B cell (primary cell): Measurements from ENCODE around the gene SMAD7. TPM values are rescaled to one million over a fixed set of nuclear protein-coding genes. Genes with fewer than 3 reads are reported as not detected.
A peak's percentile ranks its signal among the peaks of the same experiment; 100 is the strongest.

Experiments used
- ATAC-seq: fragments of 200-7000 bp; cut with Tn5 transposase; one replicate; pipeline ENCODE4 v1.10.0; 2021; ENCODE audit warnings: low read depth, mild to moderate bottlenecking, moderate number of reproducible peaks, moderate library complexity
- CTCF ChIA-PET: fragments of 350-600 bp; sonication (Branson Sonifier 250); formaldehyde crosslinking; loops from one replicate; lab custom pipeline; 2021; ENCODE audit warnings: antibody characterized with exemption, inconsistent platforms; lab: Charles Lee
- POLR2A ChIA-PET: fragments of 350-600 bp; sonication (Branson Sonifier 250); formaldehyde crosslinking; loops from one replicate; lab custom pipeline; 2021; ENCODE audit warnings: antibody characterized with exemption; lab: Charles Lee
- DNase-seq: peaks from one replicate; pipeline ENCODE4 v3.0.0; 2013
- H2AFZ ChIP-seq: 2 replicates; pipeline ENCODE4 v1.6.1; 2012; ENCODE audit warnings: mild to moderate bottlenecking, low read depth, low read length; ENCODE audit not compliant: insufficient read depth, poor library complexity, severe bottlenecking
- H3K27ac ChIP-seq, 2 donors: 1 replicate in 1 of 2; 2 replicates in 1 of 2; pipeline ENCODE4 v1.5.1; 2012 to 2013; ENCODE audit warnings: low read length in 2 of 2, mild to moderate bottlenecking in 2 of 2, moderate library complexity in 1 of 2
- H3K27me3 ChIP-seq, 4 experiments: fragments of 200-600 bp in 1 of 4; sonication (generic) in 1 of 4; replicated peaks in 1 of 4; 1 replicate in 2 of 4; 2 replicates in 2 of 4; pipeline versions ENCODE4 v1.6.1 to v1.7.0; 2013 to 2016; ENCODE audit warnings: low read length in 3 of 4, mild to moderate bottlenecking in 2 of 4, mixed read lengths in 1 of 4, moderate library complexity in 1 of 4; ENCODE audit not compliant: insufficient read depth in 4 of 4, control insufficient read depth in 3 of 4; ENCODE audit errors: control extremely low read depth in 1 of 4
- H3K36me3 ChIP-seq, 2 experiments: replicated peaks in 1 of 2; 1 replicate in 1 of 2; 2 replicates in 1 of 2; pipeline versions ENCODE4 v1.6.1 to v1.7.1; 2013; ENCODE audit warnings: low read length in 1 of 2; ENCODE audit not compliant: insufficient read depth in 2 of 2, control insufficient read depth in 1 of 2; ENCODE audit errors: control extremely low read depth in 1 of 2, extremely low read depth in 1 of 2
- H3K4me1 ChIP-seq, 2 donors: fragments of 200-600 bp in 1 of 2; sonication (generic) in 1 of 2; 1 replicate in 1 of 2; 2 replicates in 1 of 2; pipeline versions ENCODE4 v1.5.1 to v1.6.1; 2013 to 2017; ENCODE audit warnings: low read length in 2 of 2; ENCODE audit not compliant: control insufficient read depth in 2 of 2, insufficient read depth in 2 of 2
- H3K4me2 ChIP-seq: replicated peaks from 2 replicates; pipeline ENCODE3; 2012; ENCODE audit warnings: mild to moderate bottlenecking, low read depth, low read length; ENCODE audit not compliant: poor library complexity, severe bottlenecking
- H3K4me3 ChIP-seq, 5 experiments: fragments of 200-600 bp in 1 of 5; sonication (generic) in 1 of 5; 1 replicate in 3 of 5; 2 replicates in 2 of 5; pipeline versions ENCODE4 v1.5.1 to v1.7.0; 2011 to 2016; ENCODE audit warnings: low read length in 4 of 5, mild to moderate bottlenecking in 4 of 5, low read depth in 2 of 5, control low read depth in 1 of 5, moderate library complexity in 1 of 5; ENCODE audit not compliant: insufficient read depth in 1 of 5; ENCODE audit errors: control extremely low read depth in 1 of 5, extremely low read depth in 1 of 5
- H3K79me2 ChIP-seq: fragments of 200-600 bp; sonication (generic); one replicate; pipeline ENCODE4 v1.6.0; 2016; ENCODE audit warnings: low read length; ENCODE audit not compliant: control insufficient read depth, insufficient read depth
- H3K9ac ChIP-seq: fragments of 200-600 bp; sonication (generic); 2 replicates; pipeline ENCODE4 v1.6.1; 2017; ENCODE audit warnings: mild to moderate bottlenecking, low read length, moderate library complexity
- H3K9me3 ChIP-seq, 3 donors: one replicate each; pipeline versions ENCODE4 v1.6.1 to v1.7.1; 2013; ENCODE audit warnings: low read length in 2 of 3; ENCODE audit not compliant: control insufficient read depth in 2 of 3, insufficient read depth in 1 of 3; ENCODE audit errors: control extremely low read depth in 1 of 3
- H4K20me1 ChIP-seq: 2 replicates; pipeline ENCODE4 v1.6.0; 2012; ENCODE audit warnings: mild to moderate bottlenecking, low read length; ENCODE audit not compliant: insufficient read depth, control insufficient read depth, poor library complexity, severe bottlenecking
- H3K27ac Mint-ChIP-seq: one replicate; pipeline ENCODE4 v1.8.0; 2021; ENCODE audit warnings: mixed read lengths
- H3K27me3 Mint-ChIP-seq: one replicate; pipeline ENCODE4 v1.8.0; 2021; ENCODE audit warnings: mixed read lengths
- H3K4me1 Mint-ChIP-seq: one replicate; pipeline ENCODE4 v1.8.0; 2021; ENCODE audit warnings: mixed read lengths
- H3K4me3 Mint-ChIP-seq: one replicate; pipeline ENCODE4 v1.8.0; 2021; ENCODE audit warnings: mixed read lengths
- H3K9me3 Mint-ChIP-seq: one replicate; pipeline ENCODE4 v1.8.0; 2022; ENCODE audit warnings: mixed read lengths; ENCODE audit not compliant: insufficient read depth
- EZH2 ChIP-seq: IDR thresholded peaks from 2 replicates; pipeline ENCODE4 v1.6.1; 2012; ENCODE audit warnings: borderline replicate concordance, low read depth, mild to moderate bottlenecking, moderate library complexity, low read length; ENCODE audit not compliant: insufficient read depth, poor library complexity, severe bottlenecking
- WGBS: methylation state at CpG from one replicate; pipeline ENCODE4 v1.1.5; 2013; ENCODE audit warnings: missing lambda C conversion rate; ENCODE audit not compliant: insufficient coverage; 5-methylcytosine and 5-hydroxymethylcytosine counted together
- intact Hi-C: fragments of 100-400 bp; cut with micrococcal nuclease; formaldehyde crosslinking; loops from one replicate; pipeline ENCODE4 v1.10.0; 2022
- polyA plus RNA-seq: library from polyadenylated mRNA; depleted of rRNA; stranded (reverse); fragments of >200 nt; gene quantifications from 2 replicates; pipeline ENCODE4 v1.2.3, GENCODE V29; 2012
- total RNA-seq, 2 donors: library from RNA; stranded (reverse); fragments of 120-200 nt in 1 of 2; gene quantifications; 1 replicate in 1 of 2; 2 replicates in 1 of 2; pipeline versions ENCODE4 v1.2.3 to v1.2.4, GENCODE V29; 2013 to 2022
- TF ChIP-seq, protein P1 (sequence below): fragments of 200-600 bp; IDR thresholded peaks from one replicate; pipeline ENCODE4 v1.8.0; 2022; ENCODE audit warnings: antibody characterized with exemption, mild to moderate bottlenecking

SMAD7 gene
- total and polyA plus RNA-seq, 2 donors (not counting 1 experiment from before 2014, with no cell fraction given), result 10.1 to 20.9 TPM

DNA sequence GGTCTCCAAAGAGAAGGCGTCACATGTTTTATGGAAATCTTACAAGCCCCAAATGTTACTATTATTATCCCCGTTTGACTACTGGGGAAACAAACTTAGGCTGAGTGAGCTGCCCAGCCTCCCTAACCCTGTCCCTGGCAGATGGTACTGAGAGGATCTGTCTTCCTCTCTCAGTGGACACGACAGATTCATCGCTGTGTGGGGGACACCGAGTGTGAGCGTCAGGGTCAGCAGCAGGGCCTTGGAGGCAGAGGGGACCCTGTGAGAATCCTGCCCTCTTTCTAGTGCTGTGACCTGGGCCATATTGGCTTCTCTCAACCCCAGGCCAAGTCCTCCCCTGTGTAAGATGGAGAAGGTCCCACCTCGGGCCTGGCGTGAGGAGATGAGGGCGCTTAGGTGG lies 27.1 kb upstream of the SMAD7 start:
- Histone ChIP-seq H3K9me3 (peaks cover 0 to 4% (median 0%) of the 10 kb centered on the region in 3 donors), H3K27ac (no peak overlapping the region), H2AFZ (no peak overlapping the region), H3K27me3 (peaks cover 0 to 39% (median 14%) of the 10 kb centered on the region in 4 experiments), H3K4me1 (peaks cover 14 to 16% of the 10 kb centered on the region in 2 donors), H3K79me2 (no peaks in the 10 kb centered on the region), H3K4me3 (no peak overlapping the region), H3K4me2 (no peak overlapping the region), H3K36me3 (no peaks in the 10 kb centered on the region), H3K9ac (no peak overlapping the region), H4K20me1 (no peaks in the 10 kb centered on the region)
- TF ChIP-seq EZH2, result no peak
- TF ChIP-seq, protein P1, sequence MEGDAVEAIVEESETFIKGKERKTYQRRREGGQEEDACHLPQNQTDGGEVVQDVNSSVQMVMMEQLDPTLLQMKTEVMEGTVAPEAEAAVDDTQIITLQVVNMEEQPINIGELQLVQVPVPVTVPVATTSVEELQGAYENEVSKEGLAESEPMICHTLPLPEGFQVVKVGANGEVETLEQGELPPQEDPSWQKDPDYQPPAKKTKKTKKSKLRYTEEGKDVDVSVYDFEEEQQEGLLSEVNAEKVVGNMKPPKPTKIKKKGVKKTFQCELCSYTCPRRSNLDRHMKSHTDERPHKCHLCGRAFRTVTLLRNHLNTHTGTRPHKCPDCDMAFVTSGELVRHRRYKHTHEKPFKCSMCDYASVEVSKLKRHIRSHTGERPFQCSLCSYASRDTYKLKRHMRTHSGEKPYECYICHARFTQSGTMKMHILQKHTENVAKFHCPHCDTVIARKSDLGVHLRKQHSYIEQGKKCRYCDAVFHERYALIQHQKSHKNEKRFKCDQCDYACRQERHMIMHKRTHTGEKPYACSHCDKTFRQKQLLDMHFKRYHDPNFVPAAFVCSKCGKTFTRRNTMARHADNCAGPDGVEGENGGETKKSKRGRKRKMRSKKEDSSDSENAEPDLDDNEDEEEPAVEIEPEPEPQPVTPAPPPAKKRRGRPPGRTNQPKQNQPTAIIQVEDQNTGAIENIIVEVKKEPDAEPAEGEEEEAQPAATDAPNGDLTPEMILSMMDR, result no peak
- ChIA-PET CTCF (no interaction called here), POLR2A (no interaction called here)
- WGBS, result 100% methylated on average over 8 of the region's 9 CpGs
- Mint-ChIP-seq H3K27ac (no peak overlapping the region), H3K4me3 (peak overlapping the region; percentile 16), H3K4me1 (peaks cover 13% of the 10 kb centered on the region), H3K27me3 (peaks cover 41% of the 10 kb centered on the region), H3K9me3 (no peaks in the 10 kb centered on the region)
- intact Hi-C loops, result loop anchor here (5.0 to 10.0 kb wide), 3 partner anchors 201 to 1289 kb away; partner anchors contain the start of gene CFAP53
- ATAC-seq (no peak), DNase-seq (no peak)

DNA sequence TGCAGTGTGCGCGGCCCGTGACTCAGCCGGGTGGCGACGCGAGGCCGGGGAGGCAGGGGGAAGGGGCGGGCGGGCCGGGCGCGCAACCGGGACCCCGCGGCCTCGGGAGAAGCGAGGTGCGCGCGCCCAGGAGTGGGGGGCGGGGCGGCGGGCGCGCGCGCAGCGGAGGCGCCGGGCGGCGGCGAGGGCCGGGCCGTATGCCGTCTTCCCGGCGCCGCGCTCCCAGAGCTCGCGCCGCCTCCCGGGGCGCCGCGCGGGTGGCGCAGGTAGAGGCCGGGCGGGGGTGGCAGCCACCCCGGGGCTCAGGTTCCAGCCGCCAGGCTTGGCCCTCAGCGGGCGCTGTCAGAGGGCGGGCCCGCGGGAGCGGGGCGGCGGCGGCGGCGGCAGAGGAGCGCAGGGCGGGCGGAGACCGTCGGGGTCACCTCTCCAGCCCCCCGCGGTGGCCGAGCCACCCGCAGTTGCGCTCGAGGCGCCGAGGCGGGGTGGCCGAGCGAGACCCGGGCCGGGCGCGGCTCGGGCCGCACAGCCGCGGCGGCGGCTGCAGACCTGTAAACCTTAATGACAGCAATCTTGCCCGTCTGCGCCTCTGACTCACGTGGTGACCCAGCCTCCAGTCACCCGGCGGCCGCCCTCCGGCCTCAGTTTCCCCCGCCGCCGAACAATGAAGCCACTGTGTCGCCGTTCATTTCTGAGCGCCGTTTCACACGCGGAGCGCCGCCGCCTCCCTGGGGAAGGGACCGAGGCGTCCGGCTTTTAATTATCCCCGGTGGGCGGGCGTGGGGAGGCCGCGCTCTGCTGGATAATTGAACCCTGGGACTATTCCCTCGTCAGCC lies 25.3 kb upstream of the SMAD7 start:
- TF ChIP-seq, protein P1, result no peak
- peak; percentile 47 for TF ChIP-seq EZH2

More for the DNA sequence above, 25.3 kb upstream of the SMAD7 start:
- intact Hi-C loops, result loop anchor here (2.0 to 10.0 kb wide), 4 partner anchors 23 to 1291 kb away; partner anchors contain the start of gene CFAP53
- ATAC-seq, result peak; percentile 71
- under 1% methylated on average over 119 of the region's 119 CpGs for WGBS
- Histone ChIP-seq H3K36me3 (no peaks in the 10 kb centered on the region), H3K9me3 (peaks cover 0 to 4% (median 0%) of the 10 kb centered on the region in 3 donors), H2AFZ (peak overlapping the region; percentile 66), H3K9ac (peak overlapping the region; percentile 74), H3K4me3 (peak overlapping the region in 4 of 5 experiments; percentile 33 to 71 (median 54)), H3K79me2 (no peaks in the 10 kb centered on the region), H3K4me2 (peak overlapping the region; percentile 99), H3K27me3 (peaks cover 0 to 36% (median 12%) of the 10 kb centered on the region in 4 experiments), H3K27ac (no peak overlapping the region), H4K20me1 (no peaks in the 10 kb centered on the region), H3K4me1 (peaks cover 14 to 16% of the 10 kb centered on the region in 2 donors)
- H3K27ac Mint-ChIP-seq, result peak overlapping the region; percentile 26
- DNase-seq, result peak; percentile 63
- CTCF ChIA-PET, result no interaction called here
- H3K27me3 Mint-ChIP-seq, result peaks cover 29% of the 10 kb centered on the region
- peak overlapping the region; percentile 86 for H3K4me3 Mint-ChIP-seq
- POLR2A ChIA-PET, result interaction anchor here (0.6 kb wide), 1 partner anchor 43 kb away, joined by 6 read pairs; no protein-coding TSS in a partner anchor
- H3K9me3 Mint-ChIP-seq, result no peaks in the 10 kb centered on the region
- peaks cover 13% of the 10 kb centered on the region for H3K4me1 Mint-ChIP-seq
